MCF 10A (cell line): Measurements from ENCODE around the gene PTPRN2. TPM values are rescaled to one million over a fixed set of nuclear protein-coding genes. Genes with fewer than 3 reads are reported as not detected.

Experiments
- BruUV-seq: library from RNA; stranded (reverse); fragments of 400-500 nt; replicated peaks from 2 replicates; lab custom pipeline; 2021; lab: Mats Ljungman, UMichigan
- CTCF ChIA-PET: fragments of 300-600 bp; sonication (Branson Sonifier 250); formaldehyde crosslinking; extraction: SDS; loops from one replicate; lab custom pipeline; 2021; ENCODE audit warnings: antibody characterized with exemption, inconsistent platforms; lab: Yijun Ruan, JAX
- POLR2A ChIA-PET: fragments of 300-600, 350-650 bp; sonication (Branson Sonifier 250); formaldehyde crosslinking; extraction: SDS; loops from one replicate; lab custom pipeline; 2020; ENCODE audit warnings: antibody characterized with exemption, inconsistent platforms; lab: Yijun Ruan, JAX
- DNase-seq: peaks from one replicate; pipeline ENCODE4 v3.0.0-alpha.2; 2018; ENCODE audit not compliant: unreplicated experiment
- H3K27ac Mint-ChIP-seq: one replicate; pipeline ENCODE4 v1.8.0; 2022; ENCODE audit warnings: mild to moderate bottlenecking, low read depth, mixed read lengths; ENCODE audit not compliant: unreplicated experiment
- H3K27me3 Mint-ChIP-seq: one replicate; pipeline ENCODE4 v1.8.0; 2022; ENCODE audit warnings: mixed read lengths; ENCODE audit not compliant: insufficient read depth, unreplicated experiment
- H3K36me3 Mint-ChIP-seq: one replicate; pipeline ENCODE4 v1.8.0; 2022; ENCODE audit warnings: mild to moderate bottlenecking, moderate library complexity, mixed read lengths; ENCODE audit not compliant: insufficient read depth, unreplicated experiment
- H3K4me1 Mint-ChIP-seq: one replicate; pipeline ENCODE4 v1.8.0; 2022; ENCODE audit warnings: mixed read lengths; ENCODE audit not compliant: insufficient read depth, unreplicated experiment
- H3K4me3 Mint-ChIP-seq: one replicate; pipeline ENCODE4 v1.8.0; 2022; ENCODE audit warnings: mild to moderate bottlenecking, moderate library complexity, mixed read lengths; ENCODE audit not compliant: unreplicated experiment
- H3K9me3 Mint-ChIP-seq: one replicate; pipeline ENCODE4 v1.8.0; 2022; ENCODE audit warnings: mixed read lengths; ENCODE audit not compliant: unreplicated experiment
- intact Hi-C: fragments of 100-400 bp; cut with micrococcal nuclease; formaldehyde crosslinking; loops from 2 replicates; pipeline ENCODE4 v1.14.1; 2022
- total RNA-seq: library from RNA; stranded (reverse); gene quantifications from 2 replicates; pipeline ENCODE4 v1.2.3, GENCODE V29; 2022
- TF ChIP-seq, protein P1 (sequence below): fragments of 200-600 bp; IDR thresholded peaks from one replicate; pipeline ENCODE4 v1.8.0; 2022; ENCODE audit warnings: antibody characterized with exemption, mild to moderate bottlenecking; ENCODE audit not compliant: unreplicated experiment

PTPRN2 gene
- total RNA-seq, 1 experiment from 2014 or later: 4.5 TPM

GRCh38 chr7:157754416-157754790, 833.2 kb downstream of the PTPRN2 start:
- Mint-ChIP-seq H3K36me3 (no peaks in the 10 kb centered on the region), H3K4me1 (no peaks in the 10 kb centered on the region), H3K27ac (no peak overlapping the region), H3K4me3 (no peak overlapping the region), H3K9me3 (peaks cover 21% of the 10 kb centered on the region), H3K27me3 (no peaks in the 10 kb centered on the region)
- no TSS peak for BruUV-seq
- TF ChIP-seq, protein P1, sequence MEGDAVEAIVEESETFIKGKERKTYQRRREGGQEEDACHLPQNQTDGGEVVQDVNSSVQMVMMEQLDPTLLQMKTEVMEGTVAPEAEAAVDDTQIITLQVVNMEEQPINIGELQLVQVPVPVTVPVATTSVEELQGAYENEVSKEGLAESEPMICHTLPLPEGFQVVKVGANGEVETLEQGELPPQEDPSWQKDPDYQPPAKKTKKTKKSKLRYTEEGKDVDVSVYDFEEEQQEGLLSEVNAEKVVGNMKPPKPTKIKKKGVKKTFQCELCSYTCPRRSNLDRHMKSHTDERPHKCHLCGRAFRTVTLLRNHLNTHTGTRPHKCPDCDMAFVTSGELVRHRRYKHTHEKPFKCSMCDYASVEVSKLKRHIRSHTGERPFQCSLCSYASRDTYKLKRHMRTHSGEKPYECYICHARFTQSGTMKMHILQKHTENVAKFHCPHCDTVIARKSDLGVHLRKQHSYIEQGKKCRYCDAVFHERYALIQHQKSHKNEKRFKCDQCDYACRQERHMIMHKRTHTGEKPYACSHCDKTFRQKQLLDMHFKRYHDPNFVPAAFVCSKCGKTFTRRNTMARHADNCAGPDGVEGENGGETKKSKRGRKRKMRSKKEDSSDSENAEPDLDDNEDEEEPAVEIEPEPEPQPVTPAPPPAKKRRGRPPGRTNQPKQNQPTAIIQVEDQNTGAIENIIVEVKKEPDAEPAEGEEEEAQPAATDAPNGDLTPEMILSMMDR: no peak
- intact Hi-C loops: no loop called here
- ChIA-PET CTCF (no interaction called here), POLR2A (no interaction called here)
- no peak for DNase-seq

GRCh38 chr7:157753713-157754415, 833.8 kb downstream of the PTPRN2 start:
- intact Hi-C loops: no loop called here
- CTCF ChIA-PET: no interaction called here
- DNase-seq: no peak
- Mint-ChIP-seq H3K4me1 (no peaks in the 10 kb centered on the region), H3K36me3 (no peaks in the 10 kb centered on the region), H3K9me3 (peaks cover 21% of the 10 kb centered on the region), H3K27me3 (no peaks in the 10 kb centered on the region), H3K4me3 (no peak overlapping the region), H3K27ac (no peak overlapping the region)
- BruUV-seq: no TSS peak
- POLR2A ChIA-PET: no interaction called here
- TF ChIP-seq, protein P1: no peak

GRCh38 chr7:157752832-157753291, 834.8 kb downstream of the PTPRN2 start:
- ChIA-PET CTCF (interaction anchor here (0.6 kb wide), 1 partner anchor 119 kb away, joined by 3 read pairs; no protein-coding TSS in a partner anchor), POLR2A (no interaction called here)
- no peaks in the 10 kb centered on the region for H3K4me1 Mint-ChIP-seq
- TF ChIP-seq, protein P1: no peak
- H3K9me3 Mint-ChIP-seq: peaks cover 21% of the 10 kb centered on the region
- no TSS peak for BruUV-seq
- H3K36me3 Mint-ChIP-seq: no peaks in the 10 kb centered on the region
- intact Hi-C loops: no loop called here
- no peak overlapping the region for H3K4me3 Mint-ChIP-seq
- DNase-seq: no peak
- H3K27ac Mint-ChIP-seq: no peak overlapping the region
- H3K27me3 Mint-ChIP-seq: no peaks in the 10 kb centered on the region

GRCh38 chr7:157751951-157752673, 835.5 kb downstream of the PTPRN2 start:
- no peaks in the 10 kb centered on the region for H3K27me3 Mint-ChIP-seq
- ChIA-PET CTCF (interaction anchor here (0.6 kb wide), 1 partner anchor 119 kb away, joined by 3 read pairs; no protein-coding TSS in a partner anchor), POLR2A (no interaction called here)
- DNase-seq: no peak
- TF ChIP-seq, protein P1: no peak
- H3K27ac Mint-ChIP-seq: no peak overlapping the region
- no peaks in the 10 kb centered on the region for H3K36me3 Mint-ChIP-seq
- H3K4me1 Mint-ChIP-seq: no peaks in the 10 kb centered on the region
- H3K4me3 Mint-ChIP-seq: no peak overlapping the region
- H3K9me3 Mint-ChIP-seq: peaks cover 19% of the 10 kb centered on the region
- intact Hi-C loops: no loop called here
- no TSS peak for BruUV-seq
